ENCODE data around the gene PHACTR2. TPM values are rescaled to one million over a fixed set of nuclear protein-coding genes. Genes with fewer than 3 reads are reported as not detected.
A peak's percentile ranks its signal among the peaks of the same experiment; 100 is the strongest.

PHACTR2 gene
- total RNA-seq, 2 donors from 2014 or later = 164 to 222 TPM

- 94% methylated on average over 2 of the region's 2 CpGs; no CpG with 5 or more reads in 1 of the 2 experiments for WGBS, 2 experiments (ENCODE audit: insufficient coverage in 1 of 2, insufficient read length in 1 of 2)
- Mint-ChIP-seq H3K27me3 (ENCODE audit: insufficient read depth) (no peaks in the 10 kb centered on the region), H3K4me1 (no peaks in the 10 kb centered on the region), H3K9me3 (no peaks in the 10 kb centered on the region), H3K4me3 (no peak overlapping the region), H3K27ac (no peak overlapping the region), H3K36me3 (ENCODE audit: low read depth) (peaks cover 75% of the 10 kb centered on the region)
- no peak for TF ChIP-seq CTCF (conservative IDR thresholded peaks at IDR 0.05)
- Histone ChIP-seq H3K27ac (ENCODE audit: low read depth, low read length) (no peak overlapping the region), H3K9ac (ENCODE audit: extremely low read depth, low read length, poor library complexity, severe bottlenecking) (no peak overlapping the region), H3K9me3 (ENCODE audit: control insufficient read depth, low read length) (peaks cover 7% of the 10 kb centered on the region), H3K36me3 (ENCODE audit: control insufficient read depth, insufficient read depth, low read length) (peaks cover 94% of the 10 kb centered on the region), H3K4me3 (ENCODE audit: low read length) (no peak overlapping the region), H3K4me1 (ENCODE audit: control insufficient read depth, insufficient read depth, low read length) (no peaks in the 10 kb centered on the region), H3K27me3 (ENCODE audit: control insufficient read depth, insufficient read depth, low read length, poor library complexity, severe bottlenecking) (no peaks in the 10 kb centered on the region)
- no peak for DNase-seq
Observed at GRCh38 chr6:143767433-143767832, 89.7 kb downstream of the PHACTR2 start.

- H3K9ac ChIP-seq (ENCODE audit: extremely low read depth, low read length, poor library complexity, severe bottlenecking) = no peak overlapping the region
- no peaks in the 10 kb centered on the region for H3K9me3 Mint-ChIP-seq
- H3K4me1 ChIP-seq (ENCODE audit: control insufficient read depth, insufficient read depth, low read length) = no peaks in the 10 kb centered on the region
- H3K4me1 Mint-ChIP-seq = no peaks in the 10 kb centered on the region
- WGBS, 2 experiments (ENCODE audit: insufficient coverage in 1 of 2, insufficient read length in 1 of 2) = 90 to 95% methylated on average over 10 to 16 of the region's 16 CpGs
- peaks cover 70% of the 10 kb centered on the region for H3K36me3 Mint-ChIP-seq (ENCODE audit: low read depth)
- H3K27ac Mint-ChIP-seq = peak overlapping the region; percentile 14
- peaks cover 94% of the 10 kb centered on the region for H3K36me3 ChIP-seq (ENCODE audit: control insufficient read depth, insufficient read depth, low read length)
- no peak for TF ChIP-seq CTCF (conservative IDR thresholded peaks at IDR 0.05)
- no peaks in the 10 kb centered on the region for H3K27me3 ChIP-seq (ENCODE audit: control insufficient read depth, insufficient read depth, low read length, poor library complexity, severe bottlenecking)
- H3K27ac ChIP-seq (ENCODE audit: low read depth, low read length) = no peak overlapping the region
- H3K4me3 ChIP-seq (ENCODE audit: low read length) = no peak overlapping the region
- no peak overlapping the region for H3K4me3 Mint-ChIP-seq
- no peaks in the 10 kb centered on the region for H3K27me3 Mint-ChIP-seq (ENCODE audit: insufficient read depth)
- H3K9me3 ChIP-seq (ENCODE audit: control insufficient read depth, low read length) = no peaks in the 10 kb centered on the region
- no peak for DNase-seq
Observed at GRCh38 chr6:143772116-143773086, 94.6 kb downstream of the PHACTR2 start.

- DNase-seq = no peak
- Mint-ChIP-seq H3K27ac (no peak overlapping the region), H3K4me3 (no peak overlapping the region), H3K27me3 (ENCODE audit: insufficient read depth) (no peaks in the 10 kb centered on the region), H3K4me1 (no peaks in the 10 kb centered on the region), H3K36me3 (ENCODE audit: low read depth) (peaks cover 69% of the 10 kb centered on the region), H3K9me3 (no peaks in the 10 kb centered on the region)
- no peak for TF ChIP-seq CTCF (conservative IDR thresholded peaks at IDR 0.05)
- no peaks in the 10 kb centered on the region for H3K4me1 ChIP-seq (ENCODE audit: control insufficient read depth, insufficient read depth, low read length)
- 92% methylated on average over 5 of the region's 5 CpGs for WGBS, 2 experiments (ENCODE audit: insufficient coverage in 1 of 2, insufficient read length in 1 of 2)
- no peak overlapping the region for H3K4me3 ChIP-seq (ENCODE audit: low read length)
- H3K36me3 ChIP-seq (ENCODE audit: control insufficient read depth, insufficient read depth, low read length) = peaks cover 94% of the 10 kb centered on the region
- no peak overlapping the region for H3K9ac ChIP-seq (ENCODE audit: extremely low read depth, low read length, poor library complexity, severe bottlenecking)
- no peak overlapping the region for H3K27ac ChIP-seq (ENCODE audit: low read depth, low read length)
- no peaks in the 10 kb centered on the region for H3K9me3 ChIP-seq (ENCODE audit: control insufficient read depth, low read length)
- no peaks in the 10 kb centered on the region for H3K27me3 ChIP-seq (ENCODE audit: control insufficient read depth, insufficient read depth, low read length, poor library complexity, severe bottlenecking)
Observed at GRCh38 chr6:143773506-143774150, 95.9 kb downstream of the PHACTR2 start.

Measured in endodermal cell (in vitro differentiated cells).